ENCODE measurements around the gene HSPBP1.

GRCh38 chr19:55213547-55213946, 66.4 kb downstream of the HSPBP1 start:
- TF ChIP-seq, protein P1, sequence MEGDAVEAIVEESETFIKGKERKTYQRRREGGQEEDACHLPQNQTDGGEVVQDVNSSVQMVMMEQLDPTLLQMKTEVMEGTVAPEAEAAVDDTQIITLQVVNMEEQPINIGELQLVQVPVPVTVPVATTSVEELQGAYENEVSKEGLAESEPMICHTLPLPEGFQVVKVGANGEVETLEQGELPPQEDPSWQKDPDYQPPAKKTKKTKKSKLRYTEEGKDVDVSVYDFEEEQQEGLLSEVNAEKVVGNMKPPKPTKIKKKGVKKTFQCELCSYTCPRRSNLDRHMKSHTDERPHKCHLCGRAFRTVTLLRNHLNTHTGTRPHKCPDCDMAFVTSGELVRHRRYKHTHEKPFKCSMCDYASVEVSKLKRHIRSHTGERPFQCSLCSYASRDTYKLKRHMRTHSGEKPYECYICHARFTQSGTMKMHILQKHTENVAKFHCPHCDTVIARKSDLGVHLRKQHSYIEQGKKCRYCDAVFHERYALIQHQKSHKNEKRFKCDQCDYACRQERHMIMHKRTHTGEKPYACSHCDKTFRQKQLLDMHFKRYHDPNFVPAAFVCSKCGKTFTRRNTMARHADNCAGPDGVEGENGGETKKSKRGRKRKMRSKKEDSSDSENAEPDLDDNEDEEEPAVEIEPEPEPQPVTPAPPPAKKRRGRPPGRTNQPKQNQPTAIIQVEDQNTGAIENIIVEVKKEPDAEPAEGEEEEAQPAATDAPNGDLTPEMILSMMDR (IDR thresholded peaks at IDR 0.05): no peak
- TF ChIP-seq POLR2A (IDR thresholded peaks at IDR 0.05): no peak
